ENCODE data around the gene PAK4.

PAK4 gene

GRCh38 chr19:39127812-39128515, 2.4 kb downstream of the PAK4 start:
- CTCF ChIA-PET, result no interaction called here
- DNase-seq (ENCODE audit: extremely low spot score), result no peak
- POLR2A ChIA-PET, result no interaction called here
- TF ChIP-seq, protein P1, sequence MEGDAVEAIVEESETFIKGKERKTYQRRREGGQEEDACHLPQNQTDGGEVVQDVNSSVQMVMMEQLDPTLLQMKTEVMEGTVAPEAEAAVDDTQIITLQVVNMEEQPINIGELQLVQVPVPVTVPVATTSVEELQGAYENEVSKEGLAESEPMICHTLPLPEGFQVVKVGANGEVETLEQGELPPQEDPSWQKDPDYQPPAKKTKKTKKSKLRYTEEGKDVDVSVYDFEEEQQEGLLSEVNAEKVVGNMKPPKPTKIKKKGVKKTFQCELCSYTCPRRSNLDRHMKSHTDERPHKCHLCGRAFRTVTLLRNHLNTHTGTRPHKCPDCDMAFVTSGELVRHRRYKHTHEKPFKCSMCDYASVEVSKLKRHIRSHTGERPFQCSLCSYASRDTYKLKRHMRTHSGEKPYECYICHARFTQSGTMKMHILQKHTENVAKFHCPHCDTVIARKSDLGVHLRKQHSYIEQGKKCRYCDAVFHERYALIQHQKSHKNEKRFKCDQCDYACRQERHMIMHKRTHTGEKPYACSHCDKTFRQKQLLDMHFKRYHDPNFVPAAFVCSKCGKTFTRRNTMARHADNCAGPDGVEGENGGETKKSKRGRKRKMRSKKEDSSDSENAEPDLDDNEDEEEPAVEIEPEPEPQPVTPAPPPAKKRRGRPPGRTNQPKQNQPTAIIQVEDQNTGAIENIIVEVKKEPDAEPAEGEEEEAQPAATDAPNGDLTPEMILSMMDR (IDR thresholded peaks at IDR 0.05; ENCODE audit: control extremely low read depth, extremely low read depth, low read depth, missing control alignments), result no peak

DNA sequence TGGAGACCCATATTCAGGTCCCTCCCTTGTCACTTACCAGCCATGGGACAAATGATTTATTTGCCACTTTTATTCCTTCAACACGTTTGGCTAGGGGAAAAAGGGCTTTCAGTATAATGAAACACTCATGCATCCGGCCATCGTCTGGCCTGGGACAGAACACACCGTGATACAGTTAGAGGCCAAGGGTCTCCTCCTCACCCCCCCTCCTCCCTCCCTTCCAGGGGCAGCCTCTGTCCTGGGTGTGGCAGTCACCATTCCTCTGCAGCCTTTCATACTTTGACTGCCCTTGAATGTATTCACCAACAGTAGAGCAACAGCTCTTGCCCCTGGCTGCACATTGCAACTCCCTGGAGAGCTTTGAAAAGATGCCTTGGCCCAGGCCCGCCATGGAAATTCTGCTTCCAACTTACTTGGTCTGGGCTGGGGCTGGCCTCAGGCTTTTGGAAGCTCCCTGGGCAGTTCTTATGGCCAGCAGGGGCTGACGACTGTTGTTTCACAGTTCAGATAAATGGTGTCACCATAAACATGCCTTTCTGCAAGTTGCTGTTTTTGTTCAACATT, 3.0 kb downstream of the PAK4 start:
- DNase-seq (ENCODE audit: extremely low spot score), result no peak
- ChIA-PET POLR2A (no interaction called here), CTCF (interaction anchor here (1.0 to 1.1 kb wide), 2 partner anchors 19 to 25 kb away, joined by 3 to 5 read pairs; no protein-coding TSS in a partner anchor)
- TF ChIP-seq, protein P1 (IDR thresholded peaks at IDR 0.05; ENCODE audit: control extremely low read depth, extremely low read depth, low read depth, missing control alignments), result no peak

DNA sequence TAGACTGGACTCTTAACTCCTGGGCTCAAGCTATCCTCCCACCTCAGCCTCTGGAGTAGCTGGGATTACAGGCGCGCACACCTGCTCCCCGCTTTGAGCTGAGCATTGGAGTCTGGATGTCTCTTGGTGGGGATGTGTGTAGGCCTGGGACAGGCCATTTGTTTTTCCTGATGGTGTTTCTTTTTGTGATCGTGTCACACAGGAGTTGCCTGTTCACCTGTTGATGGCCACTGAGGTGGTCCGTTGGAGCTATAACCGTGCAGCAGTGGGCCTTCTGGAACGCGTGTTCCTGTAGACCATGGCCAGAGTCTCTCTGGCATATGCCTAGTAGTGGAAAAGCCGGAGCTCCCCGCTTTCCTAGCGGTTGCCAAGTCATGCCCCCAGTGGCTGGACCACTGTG, 3.5 kb downstream of the PAK4 start:
- CTCF ChIA-PET, result interaction anchor here (1.0 to 1.1 kb wide), 2 partner anchors 20 to 25 kb away, joined by 3 to 5 read pairs; no protein-coding TSS in a partner anchor
- no peak for DNase-seq (ENCODE audit: extremely low spot score)
- TF ChIP-seq, protein P1 (IDR thresholded peaks at IDR 0.05; ENCODE audit: control extremely low read depth, extremely low read depth, low read depth, missing control alignments), result no peak
- POLR2A ChIA-PET, result no interaction called here

GRCh38 chr19:39130337-39131254, 5.0 kb downstream of the PAK4 start:
- CTCF ChIA-PET, result no interaction called here
- no peak for DNase-seq (ENCODE audit: extremely low spot score)
- POLR2A ChIA-PET, result no interaction called here
- TF ChIP-seq, protein P1 (IDR thresholded peaks at IDR 0.05; ENCODE audit: control extremely low read depth, extremely low read depth, low read depth, missing control alignments), result no peak

GRCh38 chr19:39131255-39131755, 5.7 kb downstream of the PAK4 start:
- CTCF ChIA-PET, result interaction anchor here (2.7 kb wide), 1 partner anchor 9 kb away, joined by 10 read pairs; no protein-coding TSS in a partner anchor
- TF ChIP-seq, protein P1 (IDR thresholded peaks at IDR 0.05; ENCODE audit: control extremely low read depth, extremely low read depth, low read depth, missing control alignments), result no peak
- no peak for DNase-seq (ENCODE audit: extremely low spot score)
- POLR2A ChIA-PET, result no interaction called here

- POLR2A ChIA-PET, result no interaction called here
- TF ChIP-seq, protein P1 (IDR thresholded peaks at IDR 0.05; ENCODE audit: control extremely low read depth, extremely low read depth, low read depth, missing control alignments), result no peak
- CTCF ChIA-PET, result interaction anchor here (0.8 to 2.7 kb wide), 5 partner anchors 9 to 197 kb away, joined by 3 to 10 read pairs (median 3); no protein-coding TSS in a partner anchor
- DNase-seq (ENCODE audit: extremely low spot score), result no peak
Measured at GRCh38 chr19:39132344-39132969, 6.9 kb downstream of the PAK4 start.

Data from GM10248 (cell line).